WI38 (cell line): ENCODE measurements around the gene ZBTB21.

Source experiments
- H3K4me3 ChIP-seq: 2 replicates; pipeline ENCODE4 v1.5.1; 2011; ENCODE audit warnings: low read depth, mild to moderate bottlenecking, control low read depth, low read length
- TF ChIP-seq, protein P1 (sequence below): IDR thresholded peaks from 2 replicates; pipeline ENCODE4 v1.5.1; 2012; ENCODE audit warnings: low read depth, mild to moderate bottlenecking, control low read depth, low read length

Gene ZBTB21

DNA sequence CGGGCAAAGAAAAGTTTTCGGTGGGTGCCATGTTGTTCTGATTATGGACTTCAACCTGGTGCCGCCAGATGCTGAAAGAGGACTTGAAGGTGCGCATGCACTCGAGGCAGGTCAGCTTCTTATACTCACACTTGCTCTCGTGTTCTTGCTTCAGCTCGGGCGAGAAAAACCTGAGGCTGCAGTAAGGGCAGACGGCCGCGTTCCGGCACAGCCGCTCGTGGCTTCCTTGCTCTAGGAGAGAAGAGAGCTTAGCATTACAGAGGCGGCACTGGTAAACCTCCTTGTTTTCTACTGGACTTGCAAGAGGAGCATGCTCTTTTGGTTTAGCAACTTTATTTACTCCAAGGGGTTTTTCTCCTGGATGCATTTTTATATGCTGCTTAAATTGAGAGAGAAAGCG lies 18.5 kb downstream of the ZBTB21 start:
- H3K4me3 ChIP-seq, result no peak overlapping the region
- TF ChIP-seq, protein P1, sequence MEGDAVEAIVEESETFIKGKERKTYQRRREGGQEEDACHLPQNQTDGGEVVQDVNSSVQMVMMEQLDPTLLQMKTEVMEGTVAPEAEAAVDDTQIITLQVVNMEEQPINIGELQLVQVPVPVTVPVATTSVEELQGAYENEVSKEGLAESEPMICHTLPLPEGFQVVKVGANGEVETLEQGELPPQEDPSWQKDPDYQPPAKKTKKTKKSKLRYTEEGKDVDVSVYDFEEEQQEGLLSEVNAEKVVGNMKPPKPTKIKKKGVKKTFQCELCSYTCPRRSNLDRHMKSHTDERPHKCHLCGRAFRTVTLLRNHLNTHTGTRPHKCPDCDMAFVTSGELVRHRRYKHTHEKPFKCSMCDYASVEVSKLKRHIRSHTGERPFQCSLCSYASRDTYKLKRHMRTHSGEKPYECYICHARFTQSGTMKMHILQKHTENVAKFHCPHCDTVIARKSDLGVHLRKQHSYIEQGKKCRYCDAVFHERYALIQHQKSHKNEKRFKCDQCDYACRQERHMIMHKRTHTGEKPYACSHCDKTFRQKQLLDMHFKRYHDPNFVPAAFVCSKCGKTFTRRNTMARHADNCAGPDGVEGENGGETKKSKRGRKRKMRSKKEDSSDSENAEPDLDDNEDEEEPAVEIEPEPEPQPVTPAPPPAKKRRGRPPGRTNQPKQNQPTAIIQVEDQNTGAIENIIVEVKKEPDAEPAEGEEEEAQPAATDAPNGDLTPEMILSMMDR, result no peak

DNA sequence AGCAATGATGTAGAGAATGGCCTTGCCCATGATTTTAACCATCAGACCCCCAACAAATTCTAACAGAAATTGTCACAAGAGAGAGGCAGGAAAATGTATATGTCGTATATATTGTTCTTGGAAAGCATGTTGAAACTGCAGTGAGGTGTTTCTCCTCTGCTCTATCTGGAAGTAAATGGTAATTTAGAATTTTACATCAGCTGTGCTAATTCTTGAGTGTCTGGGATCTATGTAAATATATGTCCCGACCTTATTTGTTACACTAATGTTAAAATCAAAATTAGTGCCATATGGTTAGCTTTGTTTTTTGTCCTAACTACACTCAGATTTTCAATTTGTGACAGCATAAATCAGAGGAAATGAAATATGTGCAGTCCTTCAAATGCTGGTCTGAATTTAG lies 20.5 kb downstream of the ZBTB21 start:
- TF ChIP-seq, protein P1, result no peak
- H3K4me3 ChIP-seq, result no peak overlapping the region

DNA sequence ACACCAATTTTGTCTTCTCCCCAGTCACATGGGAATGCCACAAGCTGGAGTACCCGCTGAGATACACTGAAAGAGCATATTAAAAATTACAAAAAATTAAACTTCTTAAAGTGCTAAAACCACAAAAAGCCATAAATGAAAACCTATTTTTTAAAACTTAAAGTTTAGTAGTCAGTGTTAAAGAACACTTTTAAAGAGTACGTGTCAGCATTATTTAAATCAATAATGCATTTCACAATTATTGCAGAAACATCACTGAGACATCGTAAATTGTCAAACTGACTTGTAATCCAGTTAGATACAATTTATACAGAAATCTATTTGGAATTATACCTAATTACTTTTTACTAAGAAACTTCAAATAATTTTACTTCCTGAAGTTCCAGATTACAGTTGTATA lies 22.9 kb downstream of the ZBTB21 start:
- no peak overlapping the region for H3K4me3 ChIP-seq
- TF ChIP-seq, protein P1, result no peak

DNA sequence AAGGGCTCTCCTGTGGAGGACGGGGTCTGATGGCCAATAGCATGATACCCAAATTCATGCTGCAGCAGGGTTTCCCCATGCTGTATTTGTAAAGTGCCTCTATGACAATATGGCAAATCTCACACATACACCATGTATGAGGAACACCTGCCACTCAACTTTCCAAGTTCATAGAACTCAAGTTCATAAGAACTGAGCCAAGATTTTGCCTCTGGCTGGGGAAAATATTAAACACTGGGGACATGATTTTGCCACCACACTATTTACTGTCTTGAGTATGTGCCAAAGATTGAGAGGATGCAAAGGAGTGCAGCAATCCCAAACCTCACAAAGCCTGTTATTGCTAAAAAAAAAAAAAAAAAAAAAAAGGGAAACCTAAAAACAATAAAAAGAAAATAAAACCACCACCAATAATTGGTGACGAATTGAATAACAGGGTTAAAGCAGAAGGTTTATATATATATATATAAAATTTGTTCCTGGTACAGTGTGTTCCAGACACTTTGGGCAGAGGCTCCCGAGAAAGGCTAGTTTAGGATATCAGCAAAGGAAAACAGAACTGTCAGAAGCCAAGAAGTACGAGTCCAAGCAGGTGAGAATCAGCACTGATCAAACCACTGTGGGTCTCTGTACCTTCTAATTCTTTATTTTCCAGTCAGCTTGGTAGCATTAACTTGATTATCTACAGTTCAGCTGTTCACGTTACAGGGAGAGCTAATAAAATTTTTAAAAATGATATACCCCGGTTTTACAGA lies 24.3 kb downstream of the ZBTB21 start:
- no peak overlapping the region for H3K4me3 ChIP-seq
- TF ChIP-seq, protein P1, result no peak

DNA sequence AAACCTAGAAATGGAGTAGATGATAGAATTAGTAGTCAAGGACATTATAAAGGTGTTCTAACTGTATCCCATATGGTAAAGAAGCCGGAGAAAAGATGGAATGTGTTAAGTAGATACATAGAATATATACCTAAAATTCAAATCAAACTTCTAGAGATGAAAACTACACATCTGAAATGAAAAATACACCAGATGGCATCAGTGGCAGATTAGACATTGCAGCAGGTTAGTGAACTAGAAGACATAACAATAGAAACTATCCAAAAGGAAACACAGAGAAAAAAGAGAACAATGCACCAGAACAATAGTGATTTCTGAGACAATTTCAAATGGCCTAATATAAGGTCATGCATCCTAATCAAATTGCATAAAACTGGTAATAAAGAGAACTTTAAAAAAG lies 26.9 kb downstream of the ZBTB21 start:
- TF ChIP-seq, protein P1, result no peak
- H3K4me3 ChIP-seq, result no peak overlapping the region

DNA sequence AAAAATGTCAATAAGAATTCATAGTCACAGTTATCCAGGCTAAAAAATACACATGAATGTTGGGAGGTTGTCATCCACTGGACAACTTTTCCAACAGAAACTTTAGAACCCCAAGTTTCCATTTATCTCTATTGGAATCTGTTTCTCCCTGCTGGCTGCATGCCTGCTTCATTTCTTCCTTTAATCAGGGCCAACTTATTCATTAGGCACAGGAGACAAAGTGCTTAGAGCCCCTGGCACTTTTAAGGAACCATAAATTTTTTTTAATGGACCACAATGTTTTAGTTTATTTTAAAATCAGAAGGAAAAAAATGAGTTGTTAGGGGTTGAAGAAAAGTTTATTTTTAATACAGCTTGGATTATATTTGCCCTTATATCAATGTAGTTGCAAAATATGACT lies 29.6 kb downstream of the ZBTB21 start:
- TF ChIP-seq, protein P1, result no peak
- H3K4me3 ChIP-seq, result no peak overlapping the region

DNA sequence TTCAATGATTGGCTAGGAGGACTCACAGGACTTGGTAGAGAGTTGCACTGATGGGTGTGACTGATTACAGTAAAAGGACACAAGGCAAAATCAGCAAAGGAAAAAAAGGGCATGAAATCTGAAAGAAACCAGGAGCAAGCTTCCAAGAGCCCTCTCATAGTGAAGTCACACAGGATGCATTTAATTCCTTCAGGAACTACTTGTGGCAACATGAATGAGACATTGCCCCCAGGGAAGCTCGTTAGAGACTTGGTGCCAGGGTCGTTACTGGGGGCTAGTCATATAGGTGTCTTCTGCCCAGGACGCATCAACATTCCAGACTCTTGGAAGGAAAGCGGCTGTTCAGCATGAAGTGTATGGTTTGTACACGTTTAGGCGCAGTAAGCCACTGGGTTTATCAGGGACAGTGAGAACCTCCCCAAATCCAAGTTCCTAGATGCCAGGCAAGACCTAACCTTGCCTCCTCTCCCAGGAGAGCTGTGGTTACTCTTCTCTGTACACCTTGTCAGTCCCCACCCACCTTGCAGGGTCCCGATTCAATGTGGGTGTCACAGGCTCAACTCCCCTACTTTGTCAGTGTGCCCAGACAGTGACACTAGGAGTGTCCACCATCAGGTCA lies 30.3 kb downstream of the ZBTB21 start:
- H3K4me3 ChIP-seq, result no peak overlapping the region
- TF ChIP-seq, protein P1, result no peak
